ENCODE results near the gene SLC30A7. TPM values are rescaled to one million over a fixed set of nuclear protein-coding genes. Genes with fewer than 3 reads are reported as not detected.

The SLC30A7 gene
- total RNA-seq, 6 experiments from 2014 or later, result 27.7 to 36.8 (median 34.8) TPM

DNA sequence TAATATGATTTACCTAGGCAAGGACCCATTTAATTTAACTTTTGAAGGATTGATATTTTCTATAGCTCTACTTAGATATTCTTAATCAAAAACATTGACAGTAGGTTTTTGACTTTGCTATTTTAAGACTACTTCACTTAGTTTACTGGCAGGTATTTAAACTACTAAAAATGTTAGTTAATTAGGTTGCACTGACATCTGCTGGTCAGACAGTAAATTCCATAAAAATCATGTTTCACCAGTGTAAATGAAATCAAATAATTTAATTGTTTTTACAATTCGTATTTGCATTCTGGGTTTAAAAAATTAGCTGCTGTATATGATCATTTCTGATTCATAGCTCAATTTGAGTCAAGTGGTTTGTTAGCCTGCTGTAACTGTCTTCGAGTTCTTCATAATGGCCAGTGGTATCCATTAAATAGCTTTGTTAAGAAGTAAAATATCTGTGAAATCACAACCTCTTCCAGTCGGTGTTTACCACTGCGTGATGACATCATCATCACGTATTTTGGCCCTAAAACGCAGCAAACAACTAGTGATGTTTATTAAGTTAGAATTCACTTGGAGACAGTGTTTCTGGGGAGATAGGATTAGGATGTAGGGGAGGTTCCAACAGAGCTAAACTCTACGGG is 27.4 kb upstream of the SLC30A7 start:
- Mint-ChIP-seq H3K4me3 (peak overlapping the region; percentile 67), H3K4me1 (ENCODE audit: low read depth) (peaks cover 8% of the 10 kb centered on the region), H3K36me3 (ENCODE audit: low read depth) (no peaks in the 10 kb centered on the region), H3K9me3 (no peaks in the 10 kb centered on the region), H3K27ac (no peak overlapping the region), H3K27me3 (ENCODE audit: insufficient read depth) (no peaks in the 10 kb centered on the region; the same call in 1 of the 2 replicates)
- peak; percentile 89 for TF ChIP-seq CTCF (IDR thresholded peaks at IDR 0.05)
- DNase-seq, result peak; percentile 62

GRCh38 chr1:100869996-100870395 is 25.9 kb upstream of the SLC30A7 start:
- no peak overlapping the region for H3K27ac Mint-ChIP-seq
- H3K36me3 Mint-ChIP-seq (ENCODE audit: low read depth), result no peaks in the 10 kb centered on the region
- DNase-seq, result no peak
- TF ChIP-seq CTCF (IDR thresholded peaks at IDR 0.05), result no peak
- no peaks in the 10 kb centered on the region; the same call in 1 of the 2 replicates for H3K27me3 Mint-ChIP-seq (ENCODE audit: insufficient read depth)
- no peak overlapping the region for H3K4me3 Mint-ChIP-seq
- peaks cover 8% of the 10 kb centered on the region for H3K4me1 Mint-ChIP-seq (ENCODE audit: low read depth)
- no peaks in the 10 kb centered on the region for H3K9me3 Mint-ChIP-seq

- Mint-ChIP-seq H3K4me1 (ENCODE audit: low read depth) (no peaks in the 10 kb centered on the region), H3K27ac (no peak overlapping the region), H3K9me3 (no peaks in the 10 kb centered on the region)
Measured at GRCh38 chr1:100874433-100874832, 21.5 kb upstream of the SLC30A7 start.

GRCh38 chr1:100875228-100875627 is 20.7 kb upstream of the SLC30A7 start:
- no peak overlapping the region for H3K27ac Mint-ChIP-seq
- TF ChIP-seq CTCF (IDR thresholded peaks at IDR 0.05), result no peak
- no peaks in the 10 kb centered on the region for H3K4me1 Mint-ChIP-seq (ENCODE audit: low read depth)
- H3K4me3 Mint-ChIP-seq, result no peak overlapping the region
- H3K9me3 Mint-ChIP-seq, result no peaks in the 10 kb centered on the region
- H3K36me3 Mint-ChIP-seq (ENCODE audit: low read depth), result no peaks in the 10 kb centered on the region
- H3K27me3 Mint-ChIP-seq (ENCODE audit: insufficient read depth), result no peaks in the 10 kb centered on the region; the same call in none of the 2 replicates
- DNase-seq, result no peak

More at GRCh38 chr1:100874433-100874832, 21.5 kb upstream of the SLC30A7 start:
- DNase-seq, result no peak
- H3K27me3 Mint-ChIP-seq (ENCODE audit: insufficient read depth), result no peaks in the 10 kb centered on the region; the same call in none of the 2 replicates
- no peak for TF ChIP-seq CTCF (IDR thresholded peaks at IDR 0.05)
- no peak overlapping the region for H3K4me3 Mint-ChIP-seq
- H3K36me3 Mint-ChIP-seq (ENCODE audit: low read depth), result no peaks in the 10 kb centered on the region

GRCh38 chr1:100876291-100876690 is 19.6 kb upstream of the SLC30A7 start:
- Mint-ChIP-seq H3K36me3 (ENCODE audit: low read depth) (no peaks in the 10 kb centered on the region), H3K4me1 (ENCODE audit: low read depth) (no peaks in the 10 kb centered on the region), H3K9me3 (no peaks in the 10 kb centered on the region), H3K4me3 (no peak overlapping the region), H3K27ac (no peak overlapping the region), H3K27me3 (ENCODE audit: insufficient read depth) (no peaks in the 10 kb centered on the region; the same call in none of the 2 replicates)
- DNase-seq, result no peak
- TF ChIP-seq CTCF (IDR thresholded peaks at IDR 0.05), result no peak

Data from HFFc6 (cell line).